HepG2 (cell line): ENCODE results near the gene SRCAP. TPM values are rescaled to one million over a fixed set of nuclear protein-coding genes. Genes with fewer than 3 reads are reported as not detected.
A peak's percentile ranks its signal among the peaks of the same experiment; 100 is the strongest.

ENCODE experiments used
- ARNT2 ChIP-seq: sonication (generic); formaldehyde crosslinking; IDR thresholded peaks from 2 replicates; pipeline ENCODE4 v1.8.0; 2022; ENCODE audit warnings: mild to moderate bottlenecking, low read depth, missing genetic modification reagents, moderate library complexity
- ERF ChIP-seq: IDR thresholded peaks from 2 replicates; pipeline ENCODE4 v1.6.1; 2018; ENCODE audit warnings: missing biosample characterization, missing genetic modification reagents
- FOXA3 ChIP-seq: IDR thresholded peaks from 2 replicates; pipeline ENCODE4 v1.6.1; 2016; ENCODE audit warnings: missing genetic modification reagents, missing compliant biosample characterization
- KAT7 ChIP-seq: IDR thresholded peaks from 2 replicates; pipeline ENCODE4 v1.6.1; 2018; ENCODE audit warnings: borderline replicate concordance, missing compliant biosample characterization
- KDM3A ChIP-seq: IDR thresholded peaks from 2 replicates; pipeline ENCODE4 v1.6.1; 2018; ENCODE audit warnings: low read depth, missing compliant biosample characterization
- MAFG ChIP-seq: sonication (generic); formaldehyde crosslinking; IDR thresholded peaks from 2 replicates; pipeline ENCODE4 v1.5.1; 2020; ENCODE audit warnings: mild to moderate bottlenecking, missing genetic modification reagents
- MYPOP ChIP-seq: sonication (generic); formaldehyde crosslinking; IDR thresholded peaks from 2 replicates; pipeline ENCODE4 v1.8.1; 2023; ENCODE audit warnings: mild to moderate bottlenecking, moderate library complexity, missing genetic modification reagents
- PAXIP1 ChIP-seq: sonication (generic); formaldehyde crosslinking; conservative IDR thresholded peaks from 2 replicates; pipeline ENCODE4 v1.4.0; 2020; ENCODE audit warnings: mild to moderate bottlenecking, missing genetic modification reagents, moderate library complexity
- PPARG ChIP-seq: conservative IDR thresholded peaks from 2 replicates; pipeline ENCODE4 v1.6.1; 2016; ENCODE audit warnings: missing biosample characterization, missing genetic modification reagents
- PRDM15 ChIP-seq: sonication (generic); formaldehyde crosslinking; IDR thresholded peaks from 2 replicates; pipeline ENCODE4 v1.4.0; 2020; ENCODE audit warnings: missing genetic modification reagents
- PRMT3 ChIP-seq: sonication (generic); formaldehyde crosslinking; IDR thresholded peaks from 2 replicates; pipeline ENCODE4 v1.8.1; 2022; ENCODE audit warnings: low read depth, mild to moderate bottlenecking, moderate library complexity, missing genetic modification reagents, borderline replicate concordance
- PRPF4 ChIP-seq: fragments of 200-400 bp; formaldehyde crosslinking; IDR thresholded peaks from 2 replicates; pipeline ENCODE4 v1.6.1; 2016; ENCODE audit warnings: low read length, low read depth; ENCODE audit not compliant: poor library complexity, severe bottlenecking
- SNRNP70 ChIP-seq: fragments of 200-400 bp; formaldehyde crosslinking; IDR thresholded peaks from 2 replicates; pipeline ENCODE4 v1.6.1; 2017; ENCODE audit warnings: mild to moderate bottlenecking, low read depth, low read length, moderate library complexity
- THRA ChIP-seq: sonication (generic); formaldehyde crosslinking; IDR thresholded peaks from 2 replicates; pipeline ENCODE4 v1.4.0; 2020; ENCODE audit warnings: missing genetic modification reagents, borderline replicate concordance
- ZNF143 ChIP-seq: sonication (generic); formaldehyde crosslinking; IDR thresholded peaks from 2 replicates; pipeline ENCODE4 v1.4.0; 2020; ENCODE audit warnings: missing genetic modification reagents
- ZNF160 ChIP-seq: sonication (generic); formaldehyde crosslinking; IDR thresholded peaks from 2 replicates; pipeline ENCODE4 v1.8.0; 2022; ENCODE audit warnings: mild to moderate bottlenecking, inconsistent platforms, missing genetic modification reagents
- ZNF235 ChIP-seq: sonication (generic); formaldehyde crosslinking; IDR thresholded peaks from 2 replicates; pipeline ENCODE4 v1.8.1; 2023; ENCODE audit warnings: mild to moderate bottlenecking, missing genetic modification reagents, borderline replicate concordance
- ZNF550 ChIP-seq: sonication (generic); formaldehyde crosslinking; IDR thresholded peaks from 2 replicates; pipeline ENCODE4 v1.4.0; 2020; ENCODE audit warnings: mild to moderate bottlenecking, missing genetic modification reagents, borderline replicate concordance
- ZNF720 ChIP-seq: sonication (generic); formaldehyde crosslinking; IDR thresholded peaks from 2 replicates; pipeline ENCODE4 v1.4.0; 2020; ENCODE audit warnings: missing genetic modification reagents
- polyA plus RNA-seq, 8 experiments: library from polyadenylated mRNA; depleted of rRNA in 3 of 8; stranded (reverse) in 7 of 8; unstranded in 1 of 8; fragments of >200 nt; fragmentation: Illumina TruSeq in 4 of 8; extraction: Trizol in 4 of 8; gene quantifications; 2 replicates each; pipeline versions ENCODE4 v1.2.1 to v1.2.3, GENCODE V29; 2011 to 2016; ENCODE audit warnings: low read depth in 4 of 8, missing spikeins in 1 of 8, mixed read lengths in 1 of 8; ENCODE audit not compliant: insufficient read depth in 1 of 8
- total RNA-seq, 5 experiments: library from RNA; depleted of rRNA; stranded (reverse); fragments of >200 nt; fragmentation: Illumina TruSeq; extraction: Trizol; gene quantifications; 2 replicates each; pipeline ENCODE4 v1.2.3, GENCODE V29; 2016; ENCODE audit warnings: low read depth in 1 of 5

Gene SRCAP
- total and polyA plus RNA-seq, 2 of the 13 experiments (the other 11 are each of a cell fraction or from before 2014, with no cell fraction given), result 4.9 to 9.0 TPM

- peak; percentile 58; the same call in 1 of the 2 replicates for TF ChIP-seq THRA (CRISPR knock-in tag)
- TF ChIP-seq PRDM15 (CRISPR knock-in tag), result peak; percentile 21; the same call in 1 of the 2 replicates
- no peak for TF ChIP-seq PRPF4
- no peak; the same call in 1 of the 2 replicates for TF ChIP-seq ERF (CRISPR knock-in tag)
- 0 out of 2 replicates have a peak, but pooled peaks have one; percentile 24 for TF ChIP-seq ZNF160
- TF ChIP-seq PAXIP1 (CRISPR knock-in tag), result peak; percentile 54
- TF ChIP-seq MAFG, result no peak
- TF ChIP-seq MYPOP (CRISPR knock-in tag), result 0 out of 2 replicates have a peak, but pooled peaks have one; percentile 17
- TF ChIP-seq SNRNP70, result no peak
- no peak for TF ChIP-seq ZNF720
- TF ChIP-seq FOXA3 (CRISPR knock-in tag), result 0 out of 2 replicates have a peak, but pooled peaks have one; percentile 13
- TF ChIP-seq PPARG, result peak; percentile 37; the same call in 1 of the 2 replicates
- TF ChIP-seq ARNT2, result 0 out of 2 replicates have a peak, but pooled peaks have one; percentile 53
- 0 out of 2 replicates have a peak, but pooled peaks have one; percentile 18 for TF ChIP-seq PRMT3
- no peak for TF ChIP-seq ZNF550 (CRISPR knock-in tag)
- peak; percentile 84 for TF ChIP-seq ZNF235 (CRISPR knock-in tag)
- TF ChIP-seq KAT7 (CRISPR knock-in tag), result peak; percentile 61; the same call in 1 of the 2 replicates
- TF ChIP-seq ZNF143, result peak; percentile 77
- no peak for TF ChIP-seq KDM3A (CRISPR knock-in tag)
These were observed 88.8 kb downstream of the SRCAP start (continued) for GRCh38 chr16:30787613-30788378.
